Smooth muscle cell (in vitro differentiated cells): Measurements from ENCODE around the gene DNM1L. TPM values are rescaled to one million over a fixed set of nuclear protein-coding genes. Genes with fewer than 3 reads are reported as not detected.

Source experiments
- polyA plus RNA-seq: library from polyadenylated mRNA; unstranded; fragments of >200 nt; fragmentation: Nextera tagmentation; extraction: Ambion mirVana; gene quantifications from 2 replicates; pipeline ENCODE4 v1.2.1, GENCODE V29; 2016
- small RNA-seq: library from RNA; depleted of rRNA; stranded (forward); fragments of <200 nt; gene quantifications from one replicate; pipeline ENCODE3, GENCODE V24; 2014
- total RNA-seq: library from RNA; depleted of rRNA; stranded (reverse); fragments of >200 nt; gene quantifications from 2 replicates; pipeline ENCODE4 v1.2.3, GENCODE V29; 2014

Gene DNM1L
- total and polyA plus RNA-seq, 2 experiments from 2014 or later, result 33.6 to 56.3 TPM

Small RNA genes within 50 kb of the gene (small RNA-seq; reads per million reads assigned to genes)
- not detected for gene RF00019

Other genes with a start within 250 kb of the DNM1L start
- 22.5 and 32.6 TPM in 2 replicates for gene YARS2, start 76.6 kb downstream of the DNM1L start, total RNA-seq
- gene YARS2, start 76.6 kb downstream of the DNM1L start, polyA plus RNA-seq, result 25.4 and 25.9 TPM in 2 replicates
- 18.4 and 22.3 TPM in 2 replicates for gene PKP2, start 217.5 kb downstream of the DNM1L start, total RNA-seq
- 7.3 and 21.5 TPM in 2 replicates for gene PKP2, start 217.5 kb downstream of the DNM1L start, polyA plus RNA-seq